Activated T-cell treated with anti-CD3 and anti-CD28 coated beads, Interleukin-2, amount 50 U/mL, for 4 hours (primary cell): ENCODE results near the gene HHATL. TPM values are rescaled to one million over a fixed set of nuclear protein-coding genes. Genes with fewer than 3 reads are reported as not detected.

Source experiments
- ATAC-seq, 2 donors: fragments of 200-7000 bp; cut with Tn5 transposase; one replicate each; pipeline ENCODE4 v1.10.0; 2021
- DNase-seq: peaks from one replicate; pipeline ENCODE4 v3.0.0-alpha.2; 2020
- H3K27me3 Mint-ChIP-seq: one replicate; pipeline ENCODE4 v1.8.0; 2021; ENCODE audit warnings: low read depth, mixed read lengths
- H3K36me3 Mint-ChIP-seq: one replicate; pipeline ENCODE4 v1.8.0; 2022; ENCODE audit warnings: mixed read lengths; ENCODE audit not compliant: insufficient read depth
- H3K4me1 Mint-ChIP-seq: one replicate; pipeline ENCODE4 v1.8.0; 2021; ENCODE audit warnings: low read depth, mixed read lengths
- H3K4me3 Mint-ChIP-seq: one replicate; pipeline ENCODE4 v1.8.0; 2021; ENCODE audit warnings: mild to moderate bottlenecking, moderate library complexity, mixed read lengths
- H3K9me3 Mint-ChIP-seq: one replicate; pipeline ENCODE4 v1.8.0; 2021; ENCODE audit warnings: mixed read lengths
- total RNA-seq, 3 donors: library from RNA; stranded (reverse); gene quantifications; one replicate each; pipeline ENCODE4 v1.2.1, GENCODE V29; 2021

HHATL gene
- total RNA-seq, 3 donors from 2014 or later: not detected

GRCh38 chr3:42657675-42658074, 44.9 kb downstream of the HHATL start:
- Mint-ChIP-seq H3K9me3 (no peaks in the 10 kb centered on the region), H3K4me1 (peaks cover 10% of the 10 kb centered on the region), H3K36me3 (no peaks in the 10 kb centered on the region), H3K27me3 (no peaks in the 10 kb centered on the region), H3K4me3 (no peak overlapping the region)
- ATAC-seq (no peak), DNase-seq (no peak)

GRCh38 chr3:42656680-42657610, 45.7 kb downstream of the HHATL start:
- H3K4me3 Mint-ChIP-seq: no peak overlapping the region
- H3K36me3 Mint-ChIP-seq: no peaks in the 10 kb centered on the region
- H3K4me1 Mint-ChIP-seq: peaks cover 12% of the 10 kb centered on the region
- ATAC-seq: no peak
- no peak for DNase-seq
- H3K27me3 Mint-ChIP-seq: no peaks in the 10 kb centered on the region
- no peaks in the 10 kb centered on the region for H3K9me3 Mint-ChIP-seq

- Mint-ChIP-seq H3K36me3 (no peaks in the 10 kb centered on the region), H3K4me1 (peaks cover 12% of the 10 kb centered on the region), H3K9me3 (no peaks in the 10 kb centered on the region), H3K27me3 (no peaks in the 10 kb centered on the region), H3K4me3 (no peak overlapping the region)
- DNase-seq (no peak), ATAC-seq (no peak)
Measured at GRCh38 chr3:42655980-42656679, 46.5 kb downstream of the HHATL start.

GRCh38 chr3:42655331-42655888, 47.2 kb downstream of the HHATL start:
- Mint-ChIP-seq H3K9me3 (no peaks in the 10 kb centered on the region), H3K4me3 (peak overlapping the region; percentile 59), H3K4me1 (peaks cover 12% of the 10 kb centered on the region), H3K27me3 (no peaks in the 10 kb centered on the region), H3K36me3 (no peaks in the 10 kb centered on the region)
- ATAC-seq (no peak), DNase-seq (peak; percentile 5)

- no peaks in the 10 kb centered on the region for H3K9me3 Mint-ChIP-seq
- H3K4me1 Mint-ChIP-seq: peaks cover 12% of the 10 kb centered on the region
- no peaks in the 10 kb centered on the region for H3K36me3 Mint-ChIP-seq
- H3K27me3 Mint-ChIP-seq: no peaks in the 10 kb centered on the region
- ATAC-seq (peak; percentile 64 to 72), DNase-seq (no peak)
- H3K4me3 Mint-ChIP-seq: peak overlapping the region; percentile 59
Measured at GRCh38 chr3:42654331-42655201, 48.0 kb downstream of the HHATL start.

GRCh38 chr3:42653560-42654330, 48.9 kb downstream of the HHATL start, which contains the start of gene ZBTB47:
ZBTB47 (plus strand) TSS chr3:42653697; CDS start chr3:42658356, 4,659 bp downstream.
- Mint-ChIP-seq H3K27me3 (no peaks in the 10 kb centered on the region), H3K9me3 (no peaks in the 10 kb centered on the region), H3K4me1 (peaks cover 12% of the 10 kb centered on the region), H3K36me3 (no peaks in the 10 kb centered on the region), H3K4me3 (peak within 1 kb of the TSS; percentile 84)
- peak; percentile 3 to 20 for ATAC-seq
- DNase-seq: no peak

GRCh38 chr3:42653303-42653559, 49.4 kb downstream of the HHATL start:
- ATAC-seq (no peak), DNase-seq (no peak)
- H3K4me1 Mint-ChIP-seq: peaks cover 12% of the 10 kb centered on the region
- no peaks in the 10 kb centered on the region for H3K27me3 Mint-ChIP-seq
- H3K4me3 Mint-ChIP-seq: peak overlapping the region; percentile 84
- H3K9me3 Mint-ChIP-seq: no peaks in the 10 kb centered on the region
- no peaks in the 10 kb centered on the region for H3K36me3 Mint-ChIP-seq

- Mint-ChIP-seq H3K4me3 (peak overlapping the region; percentile 84), H3K36me3 (peaks cover 3% of the 10 kb centered on the region), H3K4me1 (peaks cover 14% of the 10 kb centered on the region), H3K9me3 (no peaks in the 10 kb centered on the region), H3K27me3 (no peaks in the 10 kb centered on the region)
- no peak for ATAC-seq
- no peak for DNase-seq
Measured at GRCh38 chr3:42652611-42653302, 49.8 kb downstream of the HHATL start.

GRCh38 chr3:42652251-42652610, 50.4 kb downstream of the HHATL start:
- H3K4me1 Mint-ChIP-seq: peaks cover 14% of the 10 kb centered on the region
- H3K9me3 Mint-ChIP-seq: no peaks in the 10 kb centered on the region
- ATAC-seq (no peak), DNase-seq (no peak)
- no peaks in the 10 kb centered on the region for H3K27me3 Mint-ChIP-seq
- no peak overlapping the region for H3K4me3 Mint-ChIP-seq
- H3K36me3 Mint-ChIP-seq: peaks cover 4% of the 10 kb centered on the region

- peaks cover 8% of the 10 kb centered on the region for H3K36me3 Mint-ChIP-seq
- peaks cover 19% of the 10 kb centered on the region for H3K4me1 Mint-ChIP-seq
- ATAC-seq (no peak), DNase-seq (no peak)
- H3K9me3 Mint-ChIP-seq: no peaks in the 10 kb centered on the region
- H3K27me3 Mint-ChIP-seq: no peaks in the 10 kb centered on the region
- no peak overlapping the region for H3K4me3 Mint-ChIP-seq
Measured at GRCh38 chr3:42651248-42652091, 51.1 kb downstream of the HHATL start.

GRCh38 chr3:42649783-42650182, 52.8 kb downstream of the HHATL start:
- DNase-seq (no peak), ATAC-seq (no peak)
- peaks cover 18% of the 10 kb centered on the region for H3K4me1 Mint-ChIP-seq
- no peaks in the 10 kb centered on the region for H3K27me3 Mint-ChIP-seq
- H3K9me3 Mint-ChIP-seq: no peaks in the 10 kb centered on the region
- peaks cover 14% of the 10 kb centered on the region for H3K36me3 Mint-ChIP-seq
- no peak overlapping the region for H3K4me3 Mint-ChIP-seq

GRCh38 chr3:42649006-42649405, 53.6 kb downstream of the HHATL start:
- no peak for ATAC-seq

More at GRCh38 chr3:42649006-42649405, 53.6 kb downstream of the HHATL start:
- Mint-ChIP-seq H3K36me3 (peaks cover 19% of the 10 kb centered on the region), H3K9me3 (no peaks in the 10 kb centered on the region), H3K4me3 (no peak overlapping the region), H3K4me1 (peaks cover 18% of the 10 kb centered on the region), H3K27me3 (no peaks in the 10 kb centered on the region)
- no peak for DNase-seq
